Prostate gland (tissue), 2 donors: Measurements from ENCODE around the gene SMPD4.
"Not testable (repeated sequence)": the region's sequence is repeated elsewhere in the genome, so short reads cannot be mapped to it uniquely, and the experiment has no call there.

Experiments
- POLR2A ChIP-seq: fragments of 450-650 bp; IDR thresholded peaks from one replicate; pipeline ENCODE4 v1.6.1; 2016; ENCODE audit warnings: antibody characterized with exemption, mild to moderate bottlenecking
- TF ChIP-seq, protein P1 (sequence below), 4 experiments: fragments of 200-600 bp in 2 of 4; fragments of 450-650 bp in 2 of 4; sonication (generic) in 2 of 4; IDR thresholded peaks; 1 replicate in 3 of 4; 2 replicates in 1 of 4; pipeline ENCODE4 v1.5.1; 2016 to 2019; ENCODE audit warnings: antibody characterized with exemption in 4 of 4, mild to moderate bottlenecking in 2 of 4, moderate library complexity in 2 of 4

DNA sequence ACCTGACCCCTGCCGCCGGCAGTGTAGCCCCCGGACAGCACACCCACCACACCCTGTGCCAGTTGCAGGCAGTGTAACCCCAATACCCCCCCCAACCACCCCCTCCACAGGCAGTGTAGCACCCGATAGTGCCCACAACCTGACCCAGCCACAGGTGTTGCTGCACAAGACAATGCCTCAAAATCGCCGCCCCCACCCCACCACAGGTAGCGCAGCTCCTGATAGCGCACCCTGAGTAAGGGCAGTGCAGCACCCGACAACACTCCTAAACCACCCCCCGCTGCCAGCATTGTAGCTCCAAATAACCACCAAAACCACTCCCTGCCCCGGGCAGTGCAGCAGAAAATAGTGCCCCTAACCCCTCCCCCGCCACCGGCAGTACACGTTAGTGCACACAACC, 52.9 kb downstream of the SMPD4 start:
- TF ChIP-seq, protein P1, sequence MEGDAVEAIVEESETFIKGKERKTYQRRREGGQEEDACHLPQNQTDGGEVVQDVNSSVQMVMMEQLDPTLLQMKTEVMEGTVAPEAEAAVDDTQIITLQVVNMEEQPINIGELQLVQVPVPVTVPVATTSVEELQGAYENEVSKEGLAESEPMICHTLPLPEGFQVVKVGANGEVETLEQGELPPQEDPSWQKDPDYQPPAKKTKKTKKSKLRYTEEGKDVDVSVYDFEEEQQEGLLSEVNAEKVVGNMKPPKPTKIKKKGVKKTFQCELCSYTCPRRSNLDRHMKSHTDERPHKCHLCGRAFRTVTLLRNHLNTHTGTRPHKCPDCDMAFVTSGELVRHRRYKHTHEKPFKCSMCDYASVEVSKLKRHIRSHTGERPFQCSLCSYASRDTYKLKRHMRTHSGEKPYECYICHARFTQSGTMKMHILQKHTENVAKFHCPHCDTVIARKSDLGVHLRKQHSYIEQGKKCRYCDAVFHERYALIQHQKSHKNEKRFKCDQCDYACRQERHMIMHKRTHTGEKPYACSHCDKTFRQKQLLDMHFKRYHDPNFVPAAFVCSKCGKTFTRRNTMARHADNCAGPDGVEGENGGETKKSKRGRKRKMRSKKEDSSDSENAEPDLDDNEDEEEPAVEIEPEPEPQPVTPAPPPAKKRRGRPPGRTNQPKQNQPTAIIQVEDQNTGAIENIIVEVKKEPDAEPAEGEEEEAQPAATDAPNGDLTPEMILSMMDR (IDR thresholded peaks at IDR 0.05), result not testable (repeated sequence)
- not testable (repeated sequence) for TF ChIP-seq POLR2A
